Panc1 (cell line): Measurements from ENCODE around the gene GRIK4. TPM values are rescaled to one million over a fixed set of nuclear protein-coding genes. Genes with fewer than 3 reads are reported as not detected.

Experiments
- ATAC-seq: fragments of 200-7000 bp; cut with Tn5 transposase; 2 replicates; pipeline ENCODE4 v1.9.1; 2020; ENCODE audit warnings: mild to moderate bottlenecking, moderate library complexity
- BruUV-seq: library from RNA; stranded (reverse); fragments of 400-500 nt; replicated peaks from 2 replicates; lab custom pipeline; 2021; lab: Mats Ljungman, UMichigan
- CTCF ChIA-PET: fragments of 300-600 bp; sonication (Branson Sonifier 250); formaldehyde crosslinking; loops from one replicate; lab custom pipeline; 2022; ENCODE audit warnings: antibody characterized with exemption; lab: Charles Lee
- POLR2A ChIA-PET: fragments of 300-600 bp; sonication (Branson Sonifier 250); formaldehyde crosslinking; loops from one replicate; lab custom pipeline; 2022; ENCODE audit warnings: antibody characterized with exemption; lab: Charles Lee
- DNase-seq: peaks from one replicate; pipeline ENCODE4 v3.0.0-alpha.2; 2010; ENCODE audit warnings: low read depth, low spot score
- H3K27ac ChIP-seq: 2 replicates; pipeline ENCODE4 v1.5.1; 2011; ENCODE audit warnings: mild to moderate bottlenecking, low read length, inconsistent platforms
- H3K27me3 ChIP-seq: fragments of 200-500 bp; sonication (Bioruptor generic); 2 replicates; pipeline ENCODE4 v1.6.0; 2014; ENCODE audit warnings: low read length, inconsistent platforms; ENCODE audit not compliant: control insufficient read depth, insufficient read depth
- H3K36me3 ChIP-seq: fragments of 200-500 bp; sonication (Bioruptor generic); 2 replicates; pipeline ENCODE4 v1.5.1; 2014; ENCODE audit warnings: inconsistent platforms, mild to moderate bottlenecking, low read length, moderate library complexity; ENCODE audit not compliant: control insufficient read depth, insufficient read depth
- H3K4me1 ChIP-seq: 2 replicates; pipeline ENCODE4 v1.5.1; 2011; ENCODE audit warnings: inconsistent platforms, mild to moderate bottlenecking, low read length, moderate library complexity; ENCODE audit not compliant: control insufficient read depth, insufficient read depth
- H3K4me3 ChIP-seq, 2 experiments: 2 replicates each; pipeline ENCODE4 v1.5.1; 2011 to 2012; ENCODE audit warnings: low read depth in 2 of 2, low read length in 2 of 2, mild to moderate bottlenecking in 2 of 2, inconsistent platforms in 1 of 2, moderate library complexity in 1 of 2
- H3K9me3 ChIP-seq: fragments of 200-500 bp; sonication (Bioruptor generic); 2 replicates; pipeline ENCODE4 v1.5.1; 2014; ENCODE audit warnings: low read depth, mild to moderate bottlenecking, inconsistent platforms, low read length, moderate library complexity; ENCODE audit not compliant: control insufficient read depth, insufficient read depth
- POLR2AphosphoS5 ChIP-seq: IDR thresholded peaks from 2 replicates; pipeline ENCODE4 v1.6.1; 2012; ENCODE audit warnings: mild to moderate bottlenecking, low read depth, low read length, moderate library complexity
- SIN3A ChIP-seq: IDR thresholded peaks from 2 replicates; pipeline ENCODE4 v1.6.1; 2012; ENCODE audit warnings: low read depth, mild to moderate bottlenecking, low read length, moderate library complexity, borderline replicate concordance; ENCODE audit not compliant: insufficient read depth
- TCF7L2 ChIP-seq: IDR thresholded peaks from 2 replicates; pipeline ENCODE4 v1.6.1; 2011; ENCODE audit warnings: mild to moderate bottlenecking, low read depth, low read length, inconsistent platforms
- in situ Hi-C: cut with HindIII; loops from 2 replicates; pipeline ENCODE4 v1.10.0; 2016; ENCODE audit warnings: low sequenced_read_pairs, low pct_unique_long_range_greater_than_20kb
- intact Hi-C: fragments of 100-400 bp; cut with micrococcal nuclease; formaldehyde crosslinking; loops from one replicate; pipeline ENCODE4 v1.10.0; 2022; ENCODE audit not compliant: unreplicated experiment
- total RNA-seq: library from RNA; stranded (reverse); gene quantifications from one replicate; pipeline ENCODE4 v1.2.1, GENCODE V29; 2021; ENCODE audit not compliant: unreplicated experiment
- TF ChIP-seq, protein P1 (sequence below): fragments of 450-650 bp; IDR thresholded peaks from 2 replicates; pipeline ENCODE4 v1.5.1; 2017; ENCODE audit warnings: mild to moderate bottlenecking
- TF ChIP-seq, protein P2 (sequence below), 2 experiments: IDR thresholded peaks; 2 replicates each; pipeline ENCODE4 v1.6.1; 2011 to 2012; ENCODE audit warnings: low read depth in 2 of 2, control low read depth in 1 of 2, low read length in 1 of 2, mild to moderate bottlenecking in 1 of 2, moderate library complexity in 1 of 2; ENCODE audit not compliant: insufficient read depth in 1 of 2

GRIK4 gene
- total RNA-seq, 1 experiment from 2014 or later = 0.62 TPM

DNA sequence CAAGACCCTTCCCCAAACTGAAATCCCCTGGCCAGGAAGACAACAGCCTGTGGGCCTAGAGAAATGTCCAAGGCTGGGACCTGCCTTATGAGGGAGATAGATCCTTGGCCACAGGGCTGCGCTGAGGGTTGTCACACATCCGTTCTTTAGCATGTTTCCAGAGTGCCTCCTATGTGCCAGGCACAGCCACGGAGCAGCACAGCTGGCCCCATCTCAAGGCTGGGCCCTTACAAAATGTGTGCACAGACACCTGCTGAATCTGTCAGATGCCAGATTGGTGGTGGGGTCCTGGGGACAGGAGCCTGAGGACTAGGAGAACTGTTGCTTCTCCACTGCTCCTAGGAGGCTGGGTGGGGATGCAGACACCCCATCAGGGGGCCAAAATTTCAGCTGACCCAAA lies 11.2 kb downstream of the GRIK4 start:
- CTCF ChIA-PET = no interaction called here

GRCh38 chr11:120523196-120523595 lies 11.6 kb downstream of the GRIK4 start:
- ChIA-PET CTCF (no interaction called here), POLR2A (no interaction called here)
- Histone ChIP-seq H3K4me1 (peaks cover 3% of the 10 kb centered on the region; the same call in 1 of the 2 replicates), H3K9me3 (no peaks in the 10 kb centered on the region), H3K27me3 (no peaks in the 10 kb centered on the region), H3K27ac (no peak overlapping the region), H3K4me3 (no peak overlapping the region), H3K36me3 (no peaks in the 10 kb centered on the region)
- no TSS peak for BruUV-seq
- intact Hi-C loops = no loop called here
- ATAC-seq (no peak), DNase-seq (no peak)
- in situ Hi-C loops = no loop called here
- no peak for TF ChIP-seq POLR2AphosphoS5
- TF ChIP-seq, protein P1, sequence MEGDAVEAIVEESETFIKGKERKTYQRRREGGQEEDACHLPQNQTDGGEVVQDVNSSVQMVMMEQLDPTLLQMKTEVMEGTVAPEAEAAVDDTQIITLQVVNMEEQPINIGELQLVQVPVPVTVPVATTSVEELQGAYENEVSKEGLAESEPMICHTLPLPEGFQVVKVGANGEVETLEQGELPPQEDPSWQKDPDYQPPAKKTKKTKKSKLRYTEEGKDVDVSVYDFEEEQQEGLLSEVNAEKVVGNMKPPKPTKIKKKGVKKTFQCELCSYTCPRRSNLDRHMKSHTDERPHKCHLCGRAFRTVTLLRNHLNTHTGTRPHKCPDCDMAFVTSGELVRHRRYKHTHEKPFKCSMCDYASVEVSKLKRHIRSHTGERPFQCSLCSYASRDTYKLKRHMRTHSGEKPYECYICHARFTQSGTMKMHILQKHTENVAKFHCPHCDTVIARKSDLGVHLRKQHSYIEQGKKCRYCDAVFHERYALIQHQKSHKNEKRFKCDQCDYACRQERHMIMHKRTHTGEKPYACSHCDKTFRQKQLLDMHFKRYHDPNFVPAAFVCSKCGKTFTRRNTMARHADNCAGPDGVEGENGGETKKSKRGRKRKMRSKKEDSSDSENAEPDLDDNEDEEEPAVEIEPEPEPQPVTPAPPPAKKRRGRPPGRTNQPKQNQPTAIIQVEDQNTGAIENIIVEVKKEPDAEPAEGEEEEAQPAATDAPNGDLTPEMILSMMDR = no peak
- TF ChIP-seq SIN3A = no peak
- TF ChIP-seq, protein P2, sequence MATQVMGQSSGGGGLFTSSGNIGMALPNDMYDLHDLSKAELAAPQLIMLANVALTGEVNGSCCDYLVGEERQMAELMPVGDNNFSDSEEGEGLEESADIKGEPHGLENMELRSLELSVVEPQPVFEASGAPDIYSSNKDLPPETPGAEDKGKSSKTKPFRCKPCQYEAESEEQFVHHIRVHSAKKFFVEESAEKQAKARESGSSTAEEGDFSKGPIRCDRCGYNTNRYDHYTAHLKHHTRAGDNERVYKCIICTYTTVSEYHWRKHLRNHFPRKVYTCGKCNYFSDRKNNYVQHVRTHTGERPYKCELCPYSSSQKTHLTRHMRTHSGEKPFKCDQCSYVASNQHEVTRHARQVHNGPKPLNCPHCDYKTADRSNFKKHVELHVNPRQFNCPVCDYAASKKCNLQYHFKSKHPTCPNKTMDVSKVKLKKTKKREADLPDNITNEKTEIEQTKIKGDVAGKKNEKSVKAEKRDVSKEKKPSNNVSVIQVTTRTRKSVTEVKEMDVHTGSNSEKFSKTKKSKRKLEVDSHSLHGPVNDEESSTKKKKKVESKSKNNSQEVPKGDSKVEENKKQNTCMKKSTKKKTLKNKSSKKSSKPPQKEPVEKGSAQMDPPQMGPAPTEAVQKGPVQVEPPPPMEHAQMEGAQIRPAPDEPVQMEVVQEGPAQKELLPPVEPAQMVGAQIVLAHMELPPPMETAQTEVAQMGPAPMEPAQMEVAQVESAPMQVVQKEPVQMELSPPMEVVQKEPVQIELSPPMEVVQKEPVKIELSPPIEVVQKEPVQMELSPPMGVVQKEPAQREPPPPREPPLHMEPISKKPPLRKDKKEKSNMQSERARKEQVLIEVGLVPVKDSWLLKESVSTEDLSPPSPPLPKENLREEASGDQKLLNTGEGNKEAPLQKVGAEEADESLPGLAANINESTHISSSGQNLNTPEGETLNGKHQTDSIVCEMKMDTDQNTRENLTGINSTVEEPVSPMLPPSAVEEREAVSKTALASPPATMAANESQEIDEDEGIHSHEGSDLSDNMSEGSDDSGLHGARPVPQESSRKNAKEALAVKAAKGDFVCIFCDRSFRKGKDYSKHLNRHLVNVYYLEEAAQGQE (IDR thresholded peaks at IDR 0.05; ENCODE audit: insufficient read depth in 1 of 2, low read depth in 2 of 2, low read length in 1 of 2) = no peak
- TF ChIP-seq TCF7L2 = no peak

More for the DNA sequence above, 11.2 kb downstream of the GRIK4 start:
- no peaks in the 10 kb centered on the region for H3K27me3 ChIP-seq
- intact Hi-C loops = no loop called here
- POLR2A ChIA-PET = no interaction called here
- DNase-seq (no peak), ATAC-seq (no peak)
- no peak overlapping the region for H3K27ac ChIP-seq
- no peaks in the 10 kb centered on the region for H3K36me3 ChIP-seq
- H3K4me3 ChIP-seq = no peak overlapping the region
- in situ Hi-C loops = no loop called here
- no TSS peak for BruUV-seq
- peaks cover 3% of the 10 kb centered on the region; the same call in 1 of the 2 replicates for H3K4me1 ChIP-seq
- TF ChIP-seq TCF7L2 = no peak
- no peak for TF ChIP-seq SIN3A
- TF ChIP-seq POLR2AphosphoS5 = no peak
- TF ChIP-seq, protein P1 = no peak
- H3K9me3 ChIP-seq = no peaks in the 10 kb centered on the region
